ENCODE data around the gene KRT34. TPM values are rescaled to one million over a fixed set of nuclear protein-coding genes. Genes with fewer than 3 reads are reported as not detected.
"Not testable (repeated sequence)": the region's sequence is repeated elsewhere in the genome, so short reads cannot be mapped to it uniquely, and the experiment has no call there.

KRT34 gene
- total and polyA plus RNA-seq, 12 donors = not detected

DNA sequence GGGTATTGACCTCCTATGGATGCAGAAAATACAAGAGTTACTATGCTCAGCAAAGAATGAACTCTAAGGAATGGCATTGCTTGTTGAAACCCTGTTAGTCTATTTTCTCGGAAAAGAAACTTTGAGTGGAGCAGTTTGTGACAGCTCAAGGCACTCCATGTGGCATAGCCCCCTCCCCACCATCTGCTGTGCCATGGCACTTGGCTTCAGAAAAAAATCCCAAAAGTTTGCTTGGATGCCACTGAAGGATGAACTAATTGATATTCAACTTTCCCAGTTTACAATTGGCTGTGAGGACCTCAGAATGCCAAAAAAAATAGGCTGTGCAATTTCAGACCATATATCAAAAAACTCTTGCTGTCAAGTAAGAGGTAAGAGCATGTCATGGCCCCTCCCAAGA lies 13.5 kb upstream of the KRT34 start:
- Histone ChIP-seq H3K4me3 (no peak overlapping the region), H3K36me3 (replicated peaks in 1 of 2) (no peaks in the 10 kb centered on the region), H3K27ac (no peak overlapping the region), H3K4me1 (replicated peaks in 1 of 2) (no peaks in the 10 kb centered on the region), H3K27me3 (no peaks in the 10 kb centered on the region), H3K9me3 (replicated peaks in 1 of 3) (no peaks in the 10 kb centered on the region)
- WGBS, 4 donors = 76 to 100% (median 89%) methylated on average over 1 of the region's 1 CpG
- intact Hi-C loops (cut with DNase I) = no loop called here
- TF ChIP-seq CTCF (IDR thresholded peaks at IDR 0.05) (no peak), POLR2A (IDR thresholded peaks at IDR 0.05) (no peak)
- no peak for DNase-seq

DNA sequence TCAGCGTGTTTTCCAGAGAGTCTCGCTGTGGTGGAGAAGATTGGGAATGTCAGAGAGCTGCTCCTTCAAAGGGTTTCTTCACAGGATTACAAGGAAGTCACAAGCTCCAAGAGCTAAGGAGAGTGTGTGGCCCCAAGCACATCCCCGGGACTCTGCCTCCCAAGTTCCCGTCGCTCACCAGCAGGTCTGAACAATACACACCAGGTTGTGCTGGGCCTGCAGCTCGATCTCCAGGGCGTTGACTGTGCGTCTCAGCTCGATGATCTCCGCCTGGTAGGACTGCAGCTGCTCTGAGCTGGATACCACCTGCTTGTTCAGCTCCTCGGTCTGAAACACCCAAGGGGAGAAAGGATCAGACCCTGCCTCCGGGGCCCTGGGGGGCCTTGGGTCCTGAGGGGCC lies 12.9 kb upstream of the KRT34 start:
- H3K27me3 ChIP-seq; H3K27ac ChIP-seq; intact Hi-C loops (cut with DNase I); H3K9me3 ChIP-seq (replicated peaks in 1 of 3); H3K4me1 ChIP-seq (replicated peaks in 1 of 2); DNase-seq; H3K4me3 ChIP-seq; H3K36me3 ChIP-seq (replicated peaks in 1 of 2): not testable (repeated sequence)
- WGBS, 4 donors = 74 to 93% (median 87%) methylated on average over 3 to 12 of the region's 12 CpGs

GRCh38 chr17:41394254-41394996 lies 12.3 kb upstream of the KRT34 start:
- Histone ChIP-seq H3K4me3 (no peak overlapping the region), H3K9me3 (replicated peaks in 1 of 3) (no peaks in the 10 kb centered on the region), H3K36me3 (replicated peaks in 1 of 2) (no peaks in the 10 kb centered on the region), H3K4me1 (replicated peaks in 1 of 2) (no peaks in the 10 kb centered on the region), H3K27ac (no peak overlapping the region), H3K27me3 (no peaks in the 10 kb centered on the region)
- no peak for TF ChIP-seq CTCF (IDR thresholded peaks at IDR 0.05)
- TF ChIP-seq POLR2A (IDR thresholded peaks at IDR 0.05) = no peak
- no peak for DNase-seq
- intact Hi-C loops (cut with DNase I) = no loop called here
- WGBS, 4 donors = 94 to 98% (median 95%) methylated on average over 3 to 10 of the region's 10 CpGs

DNA sequence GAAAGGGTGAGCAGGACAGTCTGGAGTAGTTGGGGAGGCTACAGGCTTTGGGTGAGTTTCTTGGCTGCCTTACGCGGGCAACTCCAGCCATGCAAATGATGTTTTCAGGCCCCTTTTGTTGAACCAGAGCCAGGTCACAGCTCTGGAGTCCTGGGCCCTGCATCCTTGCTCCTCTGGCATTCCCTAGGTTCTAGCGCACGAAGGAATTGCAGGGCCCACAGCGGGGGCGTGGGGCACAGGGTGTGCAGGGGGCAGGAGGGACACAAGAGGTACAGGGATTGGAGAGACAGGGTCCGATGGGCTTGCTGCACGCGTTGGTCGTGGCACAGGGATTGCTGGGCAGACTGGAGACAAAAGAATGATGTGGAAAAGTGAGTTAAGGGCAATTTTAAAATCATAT lies 11.7 kb upstream of the KRT34 start:
- WGBS, 4 donors = 90 to 95% (median 94%) methylated on average over 9 to 10 of the region's 10 CpGs
- no peak for DNase-seq
- H3K27me3 ChIP-seq = no peaks in the 10 kb centered on the region
- H3K9me3 ChIP-seq (replicated peaks in 1 of 3) = no peaks in the 10 kb centered on the region
- no peaks in the 10 kb centered on the region for H3K4me1 ChIP-seq (replicated peaks in 1 of 2)
- H3K36me3 ChIP-seq (replicated peaks in 1 of 2) = no peaks in the 10 kb centered on the region
- TF ChIP-seq CTCF (IDR thresholded peaks at IDR 0.05) (no peak), POLR2A (IDR thresholded peaks at IDR 0.05) (no peak)
- intact Hi-C loops (cut with DNase I) = no loop called here
- H3K27ac ChIP-seq = no peak overlapping the region
- H3K4me3 ChIP-seq = no peak overlapping the region

- DNase-seq = no peak
- Histone ChIP-seq H3K27ac (peak overlapping the region in 1 of 5 donors; percentile 8), H3K4me1 (replicated peaks in 1 of 2) (no peaks in the 10 kb centered on the region), H3K27me3 (no peaks in the 10 kb centered on the region), H3K4me3 (no peak overlapping the region), H3K36me3 (replicated peaks in 1 of 2) (no peaks in the 10 kb centered on the region), H3K9me3 (replicated peaks in 1 of 3) (no peaks in the 10 kb centered on the region)
- intact Hi-C loops (cut with DNase I) = no loop called here
- no peak for TF ChIP-seq CTCF (IDR thresholded peaks at IDR 0.05)
- TF ChIP-seq POLR2A (IDR thresholded peaks at IDR 0.05) = no peak
- WGBS, 4 donors = 66 to 75% (median 72%) methylated on average over 5 of the region's 5 CpGs
Observed at GRCh38 chr17:41393294-41393693, 11.2 kb upstream of the KRT34 start.
